ENCODE measurements around the gene RIN3. TPM values are rescaled to one million over a fixed set of nuclear protein-coding genes. Genes with fewer than 3 reads are reported as not detected.
A peak's percentile ranks its signal among the peaks of the same experiment; 100 is the strongest.

The RIN3 gene
- total RNA-seq, 4 donors from 2014 or later = 6.2 to 29.8 (median 12.2) TPM

DNA sequence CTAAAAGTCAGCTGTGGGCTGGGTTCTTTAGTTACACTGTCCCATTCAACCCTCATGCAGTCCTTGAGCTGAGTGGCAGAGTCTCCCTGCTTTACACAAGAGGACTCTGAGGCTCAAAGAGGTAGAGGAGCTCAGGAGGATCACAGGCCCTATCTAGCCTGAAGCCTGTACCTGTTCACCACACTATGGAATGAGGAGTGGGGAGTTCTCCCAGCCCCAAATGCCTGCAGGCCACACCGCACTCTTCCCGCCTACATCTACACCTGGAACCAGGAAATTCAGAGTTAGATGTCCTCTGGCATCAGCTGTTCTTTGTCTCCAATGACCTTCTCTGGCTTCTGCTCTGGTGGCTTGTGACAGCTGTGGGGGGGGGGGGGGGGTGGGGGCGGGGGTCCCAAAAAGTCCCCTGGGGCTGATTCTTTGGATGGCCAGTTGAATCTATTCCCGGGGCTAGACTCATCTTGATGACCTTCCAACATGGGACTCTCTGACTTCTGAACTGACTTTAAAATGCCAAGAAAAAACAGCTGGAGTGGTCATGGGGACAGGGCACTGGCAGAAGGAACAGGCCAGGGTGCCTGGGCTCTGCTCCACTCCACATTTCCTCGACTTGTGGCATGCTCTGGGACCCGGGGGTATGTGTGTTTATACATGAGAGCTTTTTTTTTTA is 30.6 kb downstream of the RIN3 start:
- TF ChIP-seq, protein P1, sequence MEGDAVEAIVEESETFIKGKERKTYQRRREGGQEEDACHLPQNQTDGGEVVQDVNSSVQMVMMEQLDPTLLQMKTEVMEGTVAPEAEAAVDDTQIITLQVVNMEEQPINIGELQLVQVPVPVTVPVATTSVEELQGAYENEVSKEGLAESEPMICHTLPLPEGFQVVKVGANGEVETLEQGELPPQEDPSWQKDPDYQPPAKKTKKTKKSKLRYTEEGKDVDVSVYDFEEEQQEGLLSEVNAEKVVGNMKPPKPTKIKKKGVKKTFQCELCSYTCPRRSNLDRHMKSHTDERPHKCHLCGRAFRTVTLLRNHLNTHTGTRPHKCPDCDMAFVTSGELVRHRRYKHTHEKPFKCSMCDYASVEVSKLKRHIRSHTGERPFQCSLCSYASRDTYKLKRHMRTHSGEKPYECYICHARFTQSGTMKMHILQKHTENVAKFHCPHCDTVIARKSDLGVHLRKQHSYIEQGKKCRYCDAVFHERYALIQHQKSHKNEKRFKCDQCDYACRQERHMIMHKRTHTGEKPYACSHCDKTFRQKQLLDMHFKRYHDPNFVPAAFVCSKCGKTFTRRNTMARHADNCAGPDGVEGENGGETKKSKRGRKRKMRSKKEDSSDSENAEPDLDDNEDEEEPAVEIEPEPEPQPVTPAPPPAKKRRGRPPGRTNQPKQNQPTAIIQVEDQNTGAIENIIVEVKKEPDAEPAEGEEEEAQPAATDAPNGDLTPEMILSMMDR (IDR thresholded peaks at IDR 0.05) = no peak
- no peak for TF ChIP-seq POLR2A (IDR thresholded peaks at IDR 0.05)
- intact Hi-C loops (cut with DNase I; ENCODE audit: low total_unique reads) = no loop called here
- H3K4me3 ChIP-seq = no peak overlapping the region
- DNase-seq = no peak
- no peaks in the 10 kb centered on the region for H3K27me3 ChIP-seq
- H3K9me3 ChIP-seq = no peaks in the 10 kb centered on the region
- no peaks in the 10 kb centered on the region for H3K36me3 ChIP-seq
- H3K27ac ChIP-seq = no peak overlapping the region
- peaks cover 7 to 10% of the 10 kb centered on the region in 2 donors for H3K4me1 ChIP-seq

- Histone ChIP-seq H3K27me3 (no peaks in the 10 kb centered on the region), H3K27ac (no peak overlapping the region), H3K4me3 (no peak overlapping the region), H3K36me3 (no peaks in the 10 kb centered on the region), H3K4me1 (peaks cover 0 to 6% of the 10 kb centered on the region in 2 donors), H3K9me3 (no peaks in the 10 kb centered on the region)
- TF ChIP-seq POLR2A (IDR thresholded peaks at IDR 0.05) = no peak
- TF ChIP-seq, protein P1 (IDR thresholded peaks at IDR 0.05) = no peak
- no peak for DNase-seq
- intact Hi-C loops (cut with DNase I; ENCODE audit: low total_unique reads) = no loop called here
Measured at GRCh38 chr14:92546347-92547053, 32.9 kb downstream of the RIN3 start.

GRCh38 chr14:92549105-92549858 is 35.7 kb downstream of the RIN3 start:
- Histone ChIP-seq H3K27me3 (no peaks in the 10 kb centered on the region), H3K27ac (peak overlapping the region; percentile 71 to 80), H3K4me3 (no peak overlapping the region), H3K4me1 (peaks cover 0 to 6% of the 10 kb centered on the region in 2 donors), H3K9me3 (no peaks in the 10 kb centered on the region), H3K36me3 (no peaks in the 10 kb centered on the region)
- intact Hi-C loops (cut with DNase I; ENCODE audit: low total_unique reads) = no loop called here
- TF ChIP-seq, protein P1 (IDR thresholded peaks at IDR 0.05) = no peak
- no peak for TF ChIP-seq POLR2A (IDR thresholded peaks at IDR 0.05)
- peak in 1 of 2 donors; percentile 30 for DNase-seq

- Histone ChIP-seq H3K9me3 (no peaks in the 10 kb centered on the region), H3K36me3 (no peaks in the 10 kb centered on the region), H3K27me3 (no peaks in the 10 kb centered on the region), H3K4me1 (peaks cover 0 to 6% of the 10 kb centered on the region in 2 donors), H3K4me3 (no peak overlapping the region), H3K27ac (peak overlapping the region; percentile 71 to 80)
- TF ChIP-seq, protein P1 (IDR thresholded peaks at IDR 0.05) = no peak
- no peak for TF ChIP-seq POLR2A (IDR thresholded peaks at IDR 0.05)
- intact Hi-C loops (cut with DNase I; ENCODE audit: low total_unique reads) = no loop called here
- peak in 1 of 2 donors; percentile 55 for DNase-seq
Measured at GRCh38 chr14:92549859-92550230, 36.3 kb downstream of the RIN3 start.
